Measurements from ENCODE around the gene IKZF1.

DNA sequence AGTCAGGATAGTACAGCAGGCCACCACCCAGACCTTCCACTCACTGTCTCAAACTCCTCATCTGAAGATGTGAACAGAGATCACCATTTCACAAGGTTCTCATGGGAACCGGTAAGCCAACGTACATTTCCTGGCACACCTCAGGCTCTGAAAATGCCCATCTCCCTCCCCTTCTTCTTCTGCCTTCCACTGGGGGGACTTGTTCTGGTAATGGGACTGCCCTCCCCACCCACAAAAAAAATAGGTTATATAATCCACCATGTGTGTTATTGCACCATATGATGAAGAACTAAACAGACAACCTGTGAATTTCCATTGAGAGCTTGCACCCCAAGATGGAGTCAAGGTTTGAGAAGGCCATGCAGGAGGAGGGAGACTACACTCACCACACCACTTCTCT, 42.1 kb upstream of the IKZF1 start:
- TF ChIP-seq, protein P1, sequence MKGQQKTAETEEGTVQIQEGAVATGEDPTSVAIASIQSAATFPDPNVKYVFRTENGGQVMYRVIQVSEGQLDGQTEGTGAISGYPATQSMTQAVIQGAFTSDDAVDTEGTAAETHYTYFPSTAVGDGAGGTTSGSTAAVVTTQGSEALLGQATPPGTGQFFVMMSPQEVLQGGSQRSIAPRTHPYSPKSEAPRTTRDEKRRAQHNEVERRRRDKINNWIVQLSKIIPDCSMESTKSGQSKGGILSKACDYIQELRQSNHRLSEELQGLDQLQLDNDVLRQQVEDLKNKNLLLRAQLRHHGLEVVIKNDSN (CRISPR knock-in tag; IDR thresholded peaks at IDR 0.05), result no peak
- TF ChIP-seq CREB1 (CRISPR knock-in tag; IDR thresholded peaks at IDR 0.05), result no peak
- TF ChIP-seq, protein P2, sequence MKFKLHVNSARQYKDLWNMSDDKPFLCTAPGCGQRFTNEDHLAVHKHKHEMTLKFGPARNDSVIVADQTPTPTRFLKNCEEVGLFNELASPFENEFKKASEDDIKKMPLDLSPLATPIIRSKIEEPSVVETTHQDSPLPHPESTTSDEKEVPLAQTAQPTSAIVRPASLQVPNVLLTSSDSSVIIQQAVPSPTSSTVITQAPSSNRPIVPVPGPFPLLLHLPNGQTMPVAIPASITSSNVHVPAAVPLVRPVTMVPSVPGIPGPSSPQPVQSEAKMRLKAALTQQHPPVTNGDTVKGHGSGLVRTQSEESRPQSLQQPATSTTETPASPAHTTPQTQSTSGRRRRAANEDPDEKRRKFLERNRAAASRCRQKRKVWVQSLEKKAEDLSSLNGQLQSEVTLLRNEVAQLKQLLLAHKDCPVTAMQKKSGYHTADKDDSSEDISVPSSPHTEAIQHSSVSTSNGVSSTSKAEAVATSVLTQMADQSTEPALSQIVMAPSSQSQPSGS (CRISPR knock-in tag; IDR thresholded peaks at IDR 0.05; ENCODE audit: borderline replicate concordance, low read depth), result no peak
- TF ChIP-seq, protein P3, sequence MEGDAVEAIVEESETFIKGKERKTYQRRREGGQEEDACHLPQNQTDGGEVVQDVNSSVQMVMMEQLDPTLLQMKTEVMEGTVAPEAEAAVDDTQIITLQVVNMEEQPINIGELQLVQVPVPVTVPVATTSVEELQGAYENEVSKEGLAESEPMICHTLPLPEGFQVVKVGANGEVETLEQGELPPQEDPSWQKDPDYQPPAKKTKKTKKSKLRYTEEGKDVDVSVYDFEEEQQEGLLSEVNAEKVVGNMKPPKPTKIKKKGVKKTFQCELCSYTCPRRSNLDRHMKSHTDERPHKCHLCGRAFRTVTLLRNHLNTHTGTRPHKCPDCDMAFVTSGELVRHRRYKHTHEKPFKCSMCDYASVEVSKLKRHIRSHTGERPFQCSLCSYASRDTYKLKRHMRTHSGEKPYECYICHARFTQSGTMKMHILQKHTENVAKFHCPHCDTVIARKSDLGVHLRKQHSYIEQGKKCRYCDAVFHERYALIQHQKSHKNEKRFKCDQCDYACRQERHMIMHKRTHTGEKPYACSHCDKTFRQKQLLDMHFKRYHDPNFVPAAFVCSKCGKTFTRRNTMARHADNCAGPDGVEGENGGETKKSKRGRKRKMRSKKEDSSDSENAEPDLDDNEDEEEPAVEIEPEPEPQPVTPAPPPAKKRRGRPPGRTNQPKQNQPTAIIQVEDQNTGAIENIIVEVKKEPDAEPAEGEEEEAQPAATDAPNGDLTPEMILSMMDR (IDR thresholded peaks at IDR 0.05), result no peak
- TF ChIP-seq, protein P4, sequence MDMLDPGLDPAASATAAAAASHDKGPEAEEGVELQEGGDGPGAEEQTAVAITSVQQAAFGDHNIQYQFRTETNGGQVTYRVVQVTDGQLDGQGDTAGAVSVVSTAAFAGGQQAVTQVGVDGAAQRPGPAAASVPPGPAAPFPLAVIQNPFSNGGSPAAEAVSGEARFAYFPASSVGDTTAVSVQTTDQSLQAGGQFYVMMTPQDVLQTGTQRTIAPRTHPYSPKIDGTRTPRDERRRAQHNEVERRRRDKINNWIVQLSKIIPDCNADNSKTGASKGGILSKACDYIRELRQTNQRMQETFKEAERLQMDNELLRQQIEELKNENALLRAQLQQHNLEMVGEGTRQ (CRISPR knock-in tag; IDR thresholded peaks at IDR 0.05), result no peak
- TF ChIP-seq JUN (CRISPR knock-in tag; IDR thresholded peaks at IDR 0.05), result no peak
- TF ChIP-seq HMGA2 (CRISPR knock-in tag; IDR thresholded peaks at IDR 0.05), result no peak
- TF ChIP-seq GABPB1 (CRISPR knock-in tag; IDR thresholded peaks at IDR 0.05), result no peak
- TF ChIP-seq, protein P5, sequence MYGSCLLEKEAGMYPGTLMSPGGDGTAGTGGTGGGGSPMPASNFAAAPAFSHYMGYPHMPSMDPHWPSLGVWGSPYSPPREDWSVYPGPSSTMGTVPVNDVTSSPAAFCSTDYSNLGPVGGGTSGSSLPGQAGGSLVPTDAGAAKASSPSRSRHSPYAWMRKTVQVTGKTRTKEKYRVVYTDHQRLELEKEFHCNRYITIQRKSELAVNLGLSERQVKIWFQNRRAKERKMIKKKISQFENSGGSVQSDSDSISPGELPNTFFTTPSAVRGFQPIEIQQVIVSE (CRISPR knock-in tag; IDR thresholded peaks at IDR 0.05; ENCODE audit: borderline replicate concordance), result no peak
- TF ChIP-seq, protein P6, sequence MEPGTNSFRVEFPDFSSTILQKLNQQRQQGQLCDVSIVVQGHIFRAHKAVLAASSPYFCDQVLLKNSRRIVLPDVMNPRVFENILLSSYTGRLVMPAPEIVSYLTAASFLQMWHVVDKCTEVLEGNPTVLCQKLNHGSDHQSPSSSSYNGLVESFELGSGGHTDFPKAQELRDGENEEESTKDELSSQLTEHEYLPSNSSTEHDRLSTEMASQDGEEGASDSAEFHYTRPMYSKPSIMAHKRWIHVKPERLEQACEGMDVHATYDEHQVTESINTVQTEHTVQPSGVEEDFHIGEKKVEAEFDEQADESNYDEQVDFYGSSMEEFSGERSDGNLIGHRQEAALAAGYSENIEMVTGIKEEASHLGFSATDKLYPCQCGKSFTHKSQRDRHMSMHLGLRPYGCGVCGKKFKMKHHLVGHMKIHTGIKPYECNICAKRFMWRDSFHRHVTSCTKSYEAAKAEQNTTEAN (CRISPR knock-in tag; IDR thresholded peaks at IDR 0.05), result no peak
- TF ChIP-seq ETV6 (CRISPR knock-in tag; IDR thresholded peaks at IDR 0.05), result no peak

Data from WTC11 (cell line).